OCI-LY7 (cell line): ENCODE measurements around the gene ITGB2. TPM values are rescaled to one million over a fixed set of nuclear protein-coding genes. Genes with fewer than 3 reads are reported as not detected.

ENCODE experiments used
- BruUV-seq: library from RNA; stranded (reverse); fragments of 400-500 nt; replicated peaks from 2 replicates; lab custom pipeline; 2021; lab: Mats Ljungman, UMichigan
- CTCF ChIA-PET: fragments of 300-600 bp; sonication (Branson Sonifier 250); formaldehyde crosslinking; loops from one replicate; lab custom pipeline; 2022; ENCODE audit warnings: antibody characterized with exemption; ENCODE audit not compliant: unreplicated experiment; lab: Charles Lee
- POLR2A ChIA-PET: fragments of 300-600 bp; sonication (Branson Sonifier 250); formaldehyde crosslinking; loops from one replicate; lab custom pipeline; 2022; ENCODE audit warnings: antibody characterized with exemption; lab: Charles Lee
- DNase-seq: peaks from one replicate; pipeline ENCODE4 v3.0.0-alpha.2; 2015; ENCODE audit warnings: low spot score
- H2AFZ ChIP-seq: fragments of 200-600 bp; sonication (generic), shearing (Covaris generic); 2 replicates; pipeline ENCODE4 v1.6.1; 2014; ENCODE audit warnings: mild to moderate bottlenecking, antibody characterized with exemption, low read length, moderate library complexity
- H3K27ac ChIP-seq: fragments of 200-600 bp; sonication (generic); 2 replicates; pipeline ENCODE4 v1.5.1; 2014; ENCODE audit warnings: mixed run types, low read depth, mild to moderate bottlenecking, moderate library complexity, low read length, inconsistent platforms; ENCODE audit not compliant: poor library complexity, severe bottlenecking
- H3K36me3 ChIP-seq: fragments of 200-600 bp; sonication (generic); 2 replicates; pipeline ENCODE4 v1.6.1; 2014; ENCODE audit warnings: mild to moderate bottlenecking, antibody characterized with exemption, low read length, moderate library complexity, mixed read lengths; ENCODE audit not compliant: insufficient read depth
- H3K4me1 ChIP-seq: fragments of 200-600 bp; sonication (generic); 2 replicates; pipeline ENCODE4 v1.5.1; 2014; ENCODE audit warnings: mild to moderate bottlenecking, low read length; ENCODE audit not compliant: insufficient read depth, poor library complexity, severe bottlenecking
- H3K4me2 ChIP-seq: fragments of 200-600 bp; sonication (generic); 2 replicates; pipeline ENCODE4 v1.6.1; 2014; ENCODE audit warnings: mild to moderate bottlenecking, low read length
- H3K4me3 ChIP-seq: fragments of 200-600 bp; sonication (generic); 2 replicates; pipeline ENCODE4 v1.5.1; 2014; ENCODE audit warnings: mild to moderate bottlenecking, low read depth, low read length; ENCODE audit not compliant: poor library complexity, severe bottlenecking
- H3K79me2 ChIP-seq: fragments of 200-600 bp; sonication (generic); 2 replicates; pipeline ENCODE4 v1.6.1; 2016; ENCODE audit warnings: low read depth, mild to moderate bottlenecking, low read length, moderate library complexity, mixed read lengths; ENCODE audit not compliant: insufficient read depth
- H3K9me2 ChIP-seq: fragments of 200-600 bp; sonication (generic); 2 replicates; pipeline ENCODE4 v1.6.1; 2016; ENCODE audit warnings: mild to moderate bottlenecking, low read length, mixed read lengths; ENCODE audit not compliant: insufficient read depth
- H3K9me3 ChIP-seq: fragments of 200-600 bp; sonication (generic); 2 replicates; pipeline ENCODE4 v1.6.1; 2014; ENCODE audit warnings: mild to moderate bottlenecking, mixed run types, low read length, mixed read lengths
- H4K20me1 ChIP-seq: fragments of 200-600 bp; sonication (generic); 2 replicates; pipeline ENCODE4 v1.6.1; 2014; ENCODE audit warnings: mild to moderate bottlenecking, antibody characterized with exemption, low read length, moderate library complexity, mixed read lengths; ENCODE audit not compliant: insufficient read depth
- EZH2phosphoT487 ChIP-seq: fragments of 200-600 bp; sonication (generic); IDR thresholded peaks from 2 replicates; pipeline ENCODE4 v1.6.1; 2018; ENCODE audit warnings: low read depth, borderline replicate concordance, mild to moderate bottlenecking, mixed run types, antibody characterized with exemption, low read length, moderate library complexity, mixed read lengths
- intact Hi-C: fragments of 100-400 bp; cut with micrococcal nuclease; formaldehyde crosslinking; loops from one replicate; pipeline ENCODE4 v1.10.0; 2022; ENCODE audit not compliant: unreplicated experiment
- total RNA-seq, 2 experiments: library from RNA; depleted of rRNA in 1 of 2; stranded (reverse); fragments of >200 nt in 1 of 2; shearing (Covaris generic) in 1 of 2; gene quantifications; 2 replicates each; pipeline ENCODE4 v1.2.3, GENCODE V29; 2014 to 2022
- TF ChIP-seq, protein P1 (sequence below): fragments of 200-600 bp; sonication (generic); conservative IDR thresholded peaks from 2 replicates; pipeline ENCODE4 v1.5.1; 2014; ENCODE audit warnings: mild to moderate bottlenecking, antibody characterized with exemption, low read length, moderate library complexity, mixed read lengths

ITGB2 gene
- total RNA-seq, 2 experiments from 2014 or later = 11.6 to 78.9 TPM

DNA sequence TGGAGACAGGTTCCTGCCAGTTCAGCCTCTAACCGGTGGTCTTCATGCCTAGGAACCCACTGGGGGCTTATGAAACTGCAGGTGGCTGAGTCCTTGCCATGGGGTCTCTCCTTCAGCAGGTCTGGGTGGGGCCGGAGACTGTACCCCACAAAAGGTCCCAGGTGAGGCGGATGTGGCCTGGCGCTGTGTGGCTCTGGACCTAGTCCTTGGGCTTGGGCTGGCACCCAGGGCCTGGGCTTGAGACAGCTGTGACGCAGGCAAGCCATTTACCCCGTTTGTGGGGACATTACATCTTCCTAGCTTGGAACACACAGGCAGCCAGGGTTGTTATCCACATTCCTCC, 13.2 kb upstream of the ITGB2 start:
- intact Hi-C loops = loop anchor here (5.0 kb wide), 1 partner anchor 117 kb away; the partner anchor contains the start of gene SUMO3
- no peak overlapping the region for H3K27ac ChIP-seq
- DNase-seq = no peak
- H3K9me3 ChIP-seq = no peaks in the 10 kb centered on the region
- H3K4me2 ChIP-seq = no peak overlapping the region
- peaks cover 36% of the 10 kb centered on the region for H3K4me1 ChIP-seq
- H2AFZ ChIP-seq = no peak overlapping the region
- no TSS peak for BruUV-seq
- no peaks in the 10 kb centered on the region for H4K20me1 ChIP-seq
- ChIA-PET POLR2A (no interaction called here), CTCF (interaction anchor here (0.6 kb wide), 1 partner anchor 116 kb away, joined by 5 read pairs; the partner anchor contains the start of gene SUMO3)
- no peak overlapping the region for H3K4me3 ChIP-seq
- H3K36me3 ChIP-seq = no peaks in the 10 kb centered on the region
- TF ChIP-seq, protein P1, sequence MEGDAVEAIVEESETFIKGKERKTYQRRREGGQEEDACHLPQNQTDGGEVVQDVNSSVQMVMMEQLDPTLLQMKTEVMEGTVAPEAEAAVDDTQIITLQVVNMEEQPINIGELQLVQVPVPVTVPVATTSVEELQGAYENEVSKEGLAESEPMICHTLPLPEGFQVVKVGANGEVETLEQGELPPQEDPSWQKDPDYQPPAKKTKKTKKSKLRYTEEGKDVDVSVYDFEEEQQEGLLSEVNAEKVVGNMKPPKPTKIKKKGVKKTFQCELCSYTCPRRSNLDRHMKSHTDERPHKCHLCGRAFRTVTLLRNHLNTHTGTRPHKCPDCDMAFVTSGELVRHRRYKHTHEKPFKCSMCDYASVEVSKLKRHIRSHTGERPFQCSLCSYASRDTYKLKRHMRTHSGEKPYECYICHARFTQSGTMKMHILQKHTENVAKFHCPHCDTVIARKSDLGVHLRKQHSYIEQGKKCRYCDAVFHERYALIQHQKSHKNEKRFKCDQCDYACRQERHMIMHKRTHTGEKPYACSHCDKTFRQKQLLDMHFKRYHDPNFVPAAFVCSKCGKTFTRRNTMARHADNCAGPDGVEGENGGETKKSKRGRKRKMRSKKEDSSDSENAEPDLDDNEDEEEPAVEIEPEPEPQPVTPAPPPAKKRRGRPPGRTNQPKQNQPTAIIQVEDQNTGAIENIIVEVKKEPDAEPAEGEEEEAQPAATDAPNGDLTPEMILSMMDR = no peak
- no peak for TF ChIP-seq EZH2phosphoT487
- H3K9me2 ChIP-seq = no peaks in the 10 kb centered on the region
- no peaks in the 10 kb centered on the region for H3K79me2 ChIP-seq

DNA sequence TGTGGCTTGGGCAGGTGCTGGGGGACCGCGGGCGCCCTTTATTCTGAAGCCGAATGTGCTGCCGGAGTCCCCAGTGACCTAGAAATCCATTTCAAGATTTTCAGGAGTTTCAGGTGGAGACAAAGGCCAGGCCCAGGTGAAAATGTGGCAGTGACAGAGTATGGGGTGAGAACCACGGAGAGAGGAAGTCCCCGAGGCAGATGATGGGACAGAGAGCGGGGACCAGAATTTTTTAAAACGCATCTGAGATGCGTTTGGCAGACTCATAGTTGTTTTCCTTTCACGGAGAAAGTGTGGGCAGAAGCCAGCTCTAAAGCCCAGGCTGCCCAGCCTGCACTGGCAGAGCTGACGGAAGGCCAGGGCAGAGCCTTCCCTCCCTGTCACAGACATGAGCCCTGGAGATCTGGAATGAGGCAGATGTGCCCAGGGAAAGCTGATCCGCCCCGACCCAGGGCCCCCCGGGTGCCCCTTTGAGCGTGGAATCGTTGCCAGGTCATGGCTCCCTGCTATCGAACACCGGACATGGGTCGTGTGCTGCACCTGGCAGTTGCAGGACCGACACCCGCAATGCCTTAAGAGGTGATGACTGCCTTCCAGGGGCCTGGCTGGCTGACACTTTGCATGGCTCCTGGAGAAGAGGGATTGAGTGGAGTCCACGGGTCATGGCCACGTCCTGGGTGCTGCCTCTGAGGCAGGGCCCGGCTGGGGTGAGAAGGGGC, 12.7 kb upstream of the ITGB2 start:
- TF ChIP-seq, protein P1 = no peak
- no peaks in the 10 kb centered on the region for H3K79me2 ChIP-seq
- BruUV-seq = no TSS peak
- no peak for DNase-seq
- H3K9me3 ChIP-seq = no peaks in the 10 kb centered on the region
- no peaks in the 10 kb centered on the region for H3K9me2 ChIP-seq
- H3K4me3 ChIP-seq = no peak overlapping the region
- no peak overlapping the region for H2AFZ ChIP-seq
- no peak overlapping the region for H3K27ac ChIP-seq
- ChIA-PET CTCF (interaction anchor here (0.6 kb wide), 1 partner anchor 116 kb away, joined by 5 read pairs; the partner anchor contains the start of gene SUMO3), POLR2A (no interaction called here)
- no peaks in the 10 kb centered on the region for H3K36me3 ChIP-seq
- intact Hi-C loops = loop anchor here (5.0 kb wide), 1 partner anchor 116 kb away; the partner anchor contains the start of gene SUMO3
- H3K4me1 ChIP-seq = peaks cover 35% of the 10 kb centered on the region
- no peak overlapping the region for H3K4me2 ChIP-seq
- no peaks in the 10 kb centered on the region for H4K20me1 ChIP-seq
